OCI-LY1 (cell line): ENCODE measurements around the gene HIGD2A.
A peak's percentile ranks its signal among the peaks of the same experiment; 100 is the strongest.

Experiments used
- EZH2 ChIP-seq: fragments of 200-600 bp; sonication (generic), shearing (Covaris generic); IDR thresholded peaks from 2 replicates; pipeline ENCODE4 v1.8.0; 2017; ENCODE audit warnings: borderline replicate concordance, mixed run types, mild to moderate bottlenecking, antibody characterized with exemption, low read length, moderate library complexity, mixed read lengths
- TF ChIP-seq, protein P1 (sequence below): fragments of 200-600 bp; sonication (generic), shearing (Covaris generic); IDR thresholded peaks from 2 replicates; pipeline ENCODE4 v1.5.1; 2017; ENCODE audit warnings: mild to moderate bottlenecking, antibody characterized with exemption, low read length, moderate library complexity, mixed read lengths

- TF ChIP-seq, protein P1, sequence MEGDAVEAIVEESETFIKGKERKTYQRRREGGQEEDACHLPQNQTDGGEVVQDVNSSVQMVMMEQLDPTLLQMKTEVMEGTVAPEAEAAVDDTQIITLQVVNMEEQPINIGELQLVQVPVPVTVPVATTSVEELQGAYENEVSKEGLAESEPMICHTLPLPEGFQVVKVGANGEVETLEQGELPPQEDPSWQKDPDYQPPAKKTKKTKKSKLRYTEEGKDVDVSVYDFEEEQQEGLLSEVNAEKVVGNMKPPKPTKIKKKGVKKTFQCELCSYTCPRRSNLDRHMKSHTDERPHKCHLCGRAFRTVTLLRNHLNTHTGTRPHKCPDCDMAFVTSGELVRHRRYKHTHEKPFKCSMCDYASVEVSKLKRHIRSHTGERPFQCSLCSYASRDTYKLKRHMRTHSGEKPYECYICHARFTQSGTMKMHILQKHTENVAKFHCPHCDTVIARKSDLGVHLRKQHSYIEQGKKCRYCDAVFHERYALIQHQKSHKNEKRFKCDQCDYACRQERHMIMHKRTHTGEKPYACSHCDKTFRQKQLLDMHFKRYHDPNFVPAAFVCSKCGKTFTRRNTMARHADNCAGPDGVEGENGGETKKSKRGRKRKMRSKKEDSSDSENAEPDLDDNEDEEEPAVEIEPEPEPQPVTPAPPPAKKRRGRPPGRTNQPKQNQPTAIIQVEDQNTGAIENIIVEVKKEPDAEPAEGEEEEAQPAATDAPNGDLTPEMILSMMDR = peak; percentile 60
- no peak for TF ChIP-seq EZH2
Observed at GRCh38 chr5:176429972-176430371, 41.4 kb downstream of the HIGD2A start.
